Testis (tissue), 2 donors: Measurements from ENCODE around the gene CDH4.

Experiments
- POLR2A ChIP-seq: fragments of 450-650 bp; IDR thresholded peaks from one replicate; pipeline ENCODE4 v1.6.1; 2017; ENCODE audit warnings: antibody characterized with exemption, mild to moderate bottlenecking, moderate library complexity
- TF ChIP-seq, protein P1 (sequence below), 3 experiments: fragments of 450-650 bp in 2 of 3; fragments of 200-600 bp in 1 of 3; sonication (generic) in 1 of 3; IDR thresholded peaks; one replicate each; pipeline ENCODE4 v1.5.1; 2016 to 2019; ENCODE audit warnings: antibody characterized with exemption in 3 of 3, mild to moderate bottlenecking in 2 of 3, moderate library complexity in 1 of 3

DNA sequence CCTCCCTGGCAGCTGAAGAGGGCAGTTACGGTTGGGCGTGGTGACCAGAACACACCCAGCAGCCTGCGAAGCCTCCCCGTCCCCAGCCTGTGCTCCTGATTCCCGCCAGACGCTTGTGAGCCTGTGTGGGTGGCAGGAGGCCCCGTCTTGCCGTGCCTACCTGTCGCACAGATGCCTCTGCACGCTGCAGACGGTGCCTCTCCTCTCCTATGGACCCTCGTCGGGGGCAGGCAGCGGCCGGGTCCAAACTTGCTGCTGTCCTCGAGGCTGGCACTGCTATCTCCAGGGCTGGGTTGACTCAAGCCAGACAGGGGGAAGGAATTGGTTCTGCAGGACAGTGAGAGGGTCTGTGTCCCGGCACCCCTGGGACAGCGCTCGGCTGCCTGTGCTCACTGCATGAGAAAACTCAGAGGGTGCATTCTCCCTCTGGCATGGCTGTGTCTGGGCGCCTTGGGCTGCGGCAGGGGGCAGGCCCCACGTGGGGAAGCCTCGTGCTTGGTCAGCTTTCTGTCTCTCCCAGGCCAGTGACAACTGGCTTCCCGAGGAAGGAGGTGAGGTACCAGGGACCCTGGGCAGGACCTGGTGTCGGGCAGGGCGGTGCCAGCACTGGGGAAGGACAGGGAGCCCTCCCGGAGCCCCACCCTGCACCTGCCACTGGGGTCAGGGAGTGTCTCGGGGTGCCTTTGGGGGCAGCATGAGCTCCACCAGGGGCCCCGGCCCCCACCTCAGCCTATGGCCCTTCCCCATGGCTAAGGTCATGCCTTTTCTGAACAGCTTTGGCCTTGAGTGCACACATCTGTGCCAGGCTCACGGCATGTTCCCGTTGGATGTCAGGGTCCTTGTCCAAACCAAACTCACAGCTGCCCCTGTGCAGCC lies 686.1 kb downstream of the CDH4 start:
- TF ChIP-seq, protein P1, sequence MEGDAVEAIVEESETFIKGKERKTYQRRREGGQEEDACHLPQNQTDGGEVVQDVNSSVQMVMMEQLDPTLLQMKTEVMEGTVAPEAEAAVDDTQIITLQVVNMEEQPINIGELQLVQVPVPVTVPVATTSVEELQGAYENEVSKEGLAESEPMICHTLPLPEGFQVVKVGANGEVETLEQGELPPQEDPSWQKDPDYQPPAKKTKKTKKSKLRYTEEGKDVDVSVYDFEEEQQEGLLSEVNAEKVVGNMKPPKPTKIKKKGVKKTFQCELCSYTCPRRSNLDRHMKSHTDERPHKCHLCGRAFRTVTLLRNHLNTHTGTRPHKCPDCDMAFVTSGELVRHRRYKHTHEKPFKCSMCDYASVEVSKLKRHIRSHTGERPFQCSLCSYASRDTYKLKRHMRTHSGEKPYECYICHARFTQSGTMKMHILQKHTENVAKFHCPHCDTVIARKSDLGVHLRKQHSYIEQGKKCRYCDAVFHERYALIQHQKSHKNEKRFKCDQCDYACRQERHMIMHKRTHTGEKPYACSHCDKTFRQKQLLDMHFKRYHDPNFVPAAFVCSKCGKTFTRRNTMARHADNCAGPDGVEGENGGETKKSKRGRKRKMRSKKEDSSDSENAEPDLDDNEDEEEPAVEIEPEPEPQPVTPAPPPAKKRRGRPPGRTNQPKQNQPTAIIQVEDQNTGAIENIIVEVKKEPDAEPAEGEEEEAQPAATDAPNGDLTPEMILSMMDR (IDR thresholded peaks at IDR 0.05), result no peak
- TF ChIP-seq POLR2A, result no peak
